Omental fat pad (tissue), 4 donors: ENCODE measurements around the gene WASHC3. TPM values are rescaled to one million over a fixed set of nuclear protein-coding genes. Genes with fewer than 3 reads are reported as not detected.
"Not testable (repeated sequence)": the region's sequence is repeated elsewhere in the genome, so short reads cannot be mapped to it uniquely, and the experiment has no call there.

Source experiments
- ATAC-seq: fragments of 150-250 bp; one replicate; pipeline ENCODE4 v1.9.1; 2016; ENCODE audit warnings: mild to moderate bottlenecking, moderate library complexity; ENCODE audit not compliant: low FRiP score
- DNase-seq: peaks from one replicate; pipeline ENCODE4 v3.0.0-alpha.2; 2019; ENCODE audit warnings: low spot score
- CTCF ChIP-seq, 3 donors: fragments of 450-650 bp; IDR thresholded peaks; one replicate each; pipeline ENCODE4 v1.5.1; 2016 to 2017; ENCODE audit warnings: antibody characterized with exemption in 3 of 3, mild to moderate bottlenecking in 3 of 3, moderate library complexity in 2 of 3
- total RNA-seq, 4 donors: library from RNA; depleted of rRNA; stranded (reverse); fragments of >200 nt; gene quantifications; one replicate each; pipeline ENCODE4 v1.1.0, GENCODE V29; 2016

WASHC3 gene
- total RNA-seq, 4 donors from 2014 or later = 44.7 to 95.4 (median 71.7) TPM

- no peak for TF ChIP-seq CTCF (IDR thresholded peaks at IDR 0.05)
- DNase-seq = no peak
- ATAC-seq = no peak
Measured at GRCh38 chr12:102026728-102027127, 35.1 kb downstream of the WASHC3 start.

- no peak for DNase-seq
- no peak for ATAC-seq
- TF ChIP-seq CTCF (IDR thresholded peaks at IDR 0.05) = no peak
Measured at GRCh38 chr12:102024765-102025164, 37.0 kb downstream of the WASHC3 start.

- ATAC-seq (peak; percentile 90), DNase-seq (no peak)
- no peak for TF ChIP-seq CTCF (IDR thresholded peaks at IDR 0.05)
Measured at GRCh38 chr12:102023343-102023930, 38.4 kb downstream of the WASHC3 start.

- ATAC-seq (no peak), DNase-seq (no peak)
- TF ChIP-seq CTCF (IDR thresholded peaks at IDR 0.05) = no peak
Measured at GRCh38 chr12:102022286-102022685, 39.5 kb downstream of the WASHC3 start.

- TF ChIP-seq CTCF (IDR thresholded peaks at IDR 0.05) = no peak
- ATAC-seq (no peak), DNase-seq (no peak)
Measured at GRCh38 chr12:102021540-102022246, 40.1 kb downstream of the WASHC3 start.

- ATAC-seq, DNase-seq: not testable (repeated sequence)
Measured at GRCh38 chr12:102018607-102019006, 43.2 kb downstream of the WASHC3 start.

- DNase-seq (no peak), ATAC-seq (no peak)
- no peak for TF ChIP-seq CTCF (IDR thresholded peaks at IDR 0.05)
Measured at GRCh38 chr12:102016472-102016871, 45.3 kb downstream of the WASHC3 start.
